Neural cell (in vitro differentiated cells): ENCODE measurements around the gene FAM53C.

Experiments
- CTCF ChIP-seq: fragments of 450-650 bp; IDR thresholded peaks from 2 replicates; pipeline ENCODE4 v1.5.1; 2014; ENCODE audit warnings: antibody characterized with exemption, mild to moderate bottlenecking, moderate library complexity; ENCODE audit not compliant: poor library complexity, severe bottlenecking
- EZH2 ChIP-seq: fragments of 200-600, 300-800 bp; shearing (Covaris generic), sonication (generic); IDR thresholded peaks from 2 replicates; pipeline ENCODE4 v1.6.1; 2014; ENCODE audit warnings: antibody characterized with exemption, low read length, borderline replicate concordance, mild to moderate bottlenecking; ENCODE audit not compliant: insufficient read depth, poor library complexity, severe bottlenecking
- POLR2AphosphoS5 ChIP-seq: IDR thresholded peaks from 2 replicates; pipeline ENCODE4 v1.6.1; 2012

DNA sequence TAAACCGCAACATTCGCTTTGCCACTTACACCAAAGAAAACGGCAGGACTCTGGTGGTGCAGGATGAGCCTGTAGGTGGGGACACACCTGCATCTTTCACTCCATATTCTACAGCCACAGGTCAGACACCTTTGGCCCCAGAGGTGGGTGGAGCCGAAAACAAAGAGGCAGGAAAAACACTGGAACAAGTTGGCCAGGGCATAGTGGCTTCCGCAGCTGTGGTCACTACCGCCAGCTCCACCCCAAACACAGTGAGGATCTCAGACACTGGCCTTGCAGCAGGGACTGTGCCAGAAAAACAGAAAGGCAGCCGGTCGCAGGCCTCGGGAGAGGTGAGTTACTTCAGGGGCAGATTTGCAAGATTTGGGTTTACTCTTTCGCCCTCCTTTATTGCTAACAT lies 48.2 kb downstream of the FAM53C start:
- no peak for TF ChIP-seq EZH2
- TF ChIP-seq CTCF, result no peak
- no peak for TF ChIP-seq POLR2AphosphoS5
